Adrenal gland (tissue), 5 donors: ENCODE results near the gene FARP2.

Experiments used
- CTCF ChIP-seq, 6 experiments: fragments of 450-650 bp in 4 of 6; fragments of 200-600 bp in 2 of 6; sonication (generic) in 1 of 6; IDR thresholded peaks; 1 replicate in 5 of 6; 2 replicates in 1 of 6; pipeline versions ENCODE4 v1.5.1 to v1.8.0; 2016 to 2021; ENCODE audit warnings: antibody characterized with exemption in 6 of 6, mild to moderate bottlenecking in 2 of 6, moderate library complexity in 1 of 6
- POLR2A ChIP-seq, 2 donors: fragments of 450-650 bp; IDR thresholded peaks; one replicate each; pipeline ENCODE4 v1.6.1; 2017; ENCODE audit warnings: antibody characterized with exemption in 2 of 2, mild to moderate bottlenecking in 2 of 2, moderate library complexity in 1 of 2
- donor health status: DM: no; HTN: no; CAD: no.

GRCh38 chr2:241334813-241335212 lies 21.3 kb upstream of the FARP2 start:
- TF ChIP-seq CTCF (IDR thresholded peaks at IDR 0.05): no peak
- no peak for TF ChIP-seq POLR2A (IDR thresholded peaks at IDR 0.05)
